A673 (cell line): ENCODE data around the gene RIMS1. TPM values are rescaled to one million over a fixed set of nuclear protein-coding genes. Genes with fewer than 3 reads are reported as not detected.

Experiments
- BruUV-seq: library from RNA; stranded (reverse); fragments of 400-500 nt; replicated peaks from 2 replicates; lab custom pipeline; 2021; lab: Mats Ljungman, UMichigan
- CTCF ChIA-PET: fragments of 300-600 bp; sonication (Branson Sonifier 250); formaldehyde crosslinking; loops from one replicate; lab custom pipeline; 2022; ENCODE audit warnings: antibody characterized with exemption; lab: Charles Lee
- POLR2A ChIA-PET: fragments of 300-600 bp; sonication (Branson Sonifier 250); formaldehyde crosslinking; loops from one replicate; lab custom pipeline; 2022; ENCODE audit warnings: antibody characterized with exemption; ENCODE audit not compliant: low non-redundant PET; lab: Charles Lee
- DNase-seq: peaks from one replicate; pipeline ENCODE4 v3.0.0-alpha.2; 2015; ENCODE audit warnings: low spot score
- H3K27ac ChIP-seq: fragments of 200-600 bp; sonication (generic); 2 replicates; pipeline ENCODE4 v1.5.1; 2016; ENCODE audit warnings: mixed run types, low read depth, mild to moderate bottlenecking, mixed read lengths, antibody characterized with exemption, low read length; ENCODE audit not compliant: poor library complexity, severe bottlenecking
- H3K27me3 ChIP-seq: fragments of 200-600 bp; sonication (generic); replicated peaks from 2 replicates; pipeline ENCODE4 v1.6.1; 2017; ENCODE audit warnings: mixed run types, low read depth, mild to moderate bottlenecking, mixed read lengths, antibody characterized with exemption, low read length; ENCODE audit not compliant: insufficient read depth, poor library complexity
- H3K36me3 ChIP-seq: fragments of 200-600 bp; sonication (generic); 2 replicates; pipeline ENCODE4 v1.6.1; 2016; ENCODE audit warnings: mixed run types, mild to moderate bottlenecking, mixed read lengths, antibody characterized with exemption, low read length; ENCODE audit not compliant: insufficient read depth, poor library complexity, severe bottlenecking
- H3K4me1 ChIP-seq: fragments of 200-600 bp; sonication (generic); 2 replicates; pipeline ENCODE4 v1.6.1; 2017; ENCODE audit warnings: mixed run types, mild to moderate bottlenecking, mixed read lengths, antibody characterized with exemption, low read length; ENCODE audit not compliant: insufficient read depth, poor library complexity, severe bottlenecking
- H3K4me3 ChIP-seq: fragments of 200-600 bp; sonication (generic); 2 replicates; pipeline ENCODE4 v1.5.1; 2016; ENCODE audit warnings: low read depth, mixed run types, mild to moderate bottlenecking, mixed read lengths, low read length; ENCODE audit not compliant: poor library complexity, severe bottlenecking
- H3K9me3 ChIP-seq: fragments of 200-600 bp; sonication (generic); 2 replicates; pipeline ENCODE4 v1.6.1; 2016; ENCODE audit warnings: mixed run types, low read depth, mild to moderate bottlenecking, mixed read lengths, antibody characterized with exemption, low read length; ENCODE audit not compliant: poor library complexity, severe bottlenecking
- CTCF ChIP-seq: fragments of 300-800, 200-600 bp; sonication (generic); conservative IDR thresholded peaks from 2 replicates; pipeline ENCODE4 v1.5.1; 2017; ENCODE audit warnings: low read depth, mild to moderate bottlenecking, antibody characterized with exemption, low read length, moderate library complexity, mixed read lengths
- EZH2 ChIP-seq: fragments of 200-600 bp; sonication (generic); IDR thresholded peaks from 2 replicates; pipeline ENCODE4 v1.6.1; 2017; ENCODE audit warnings: borderline replicate concordance, low read depth, mild to moderate bottlenecking, mixed read lengths, antibody characterized with exemption, low read length; ENCODE audit not compliant: poor library complexity, severe bottlenecking
- intact Hi-C: fragments of 100-400 bp; cut with micrococcal nuclease; formaldehyde crosslinking; loops from one replicate; pipeline ENCODE4 v1.10.0; 2022; ENCODE audit not compliant: unreplicated experiment
- total RNA-seq: library from RNA; stranded (reverse); gene quantifications from 2 replicates; pipeline ENCODE4 v1.2.3, GENCODE V29; 2021

The RIMS1 gene
- total RNA-seq, 1 experiment from 2014 or later: 1.3 TPM

- no peak for DNase-seq
- H3K4me1 ChIP-seq: no peaks in the 10 kb centered on the region
- no TSS peak for BruUV-seq
- H3K4me3 ChIP-seq: no peak overlapping the region
- intact Hi-C loops: no loop called here
- H3K9me3 ChIP-seq: no peaks in the 10 kb centered on the region
- H3K27ac ChIP-seq: no peak overlapping the region
- TF ChIP-seq EZH2: no peak
- TF ChIP-seq CTCF: no peak
- H3K27me3 ChIP-seq: no peaks in the 10 kb centered on the region
- no peaks in the 10 kb centered on the region for H3K36me3 ChIP-seq
- ChIA-PET POLR2A (no interaction called here), CTCF (no interaction called here)
Measured at GRCh38 chr6:71967436-71967835, 81.1 kb downstream of the RIMS1 start.

- ChIA-PET CTCF (no interaction called here), POLR2A (no interaction called here)
- no peaks in the 10 kb centered on the region for H3K9me3 ChIP-seq
- peak; percentile 31 for DNase-seq
- no peaks in the 10 kb centered on the region for H3K36me3 ChIP-seq
- H3K27me3 ChIP-seq: no peaks in the 10 kb centered on the region
- no peaks in the 10 kb centered on the region for H3K4me1 ChIP-seq
- intact Hi-C loops: no loop called here
- H3K4me3 ChIP-seq: no peak overlapping the region
- TF ChIP-seq EZH2 (no peak), CTCF (no peak)
- H3K27ac ChIP-seq: no peak overlapping the region
- no TSS peak for BruUV-seq
Measured at GRCh38 chr6:71977884-71978283, 91.5 kb downstream of the RIMS1 start.

- Histone ChIP-seq H3K4me1 (no peaks in the 10 kb centered on the region), H3K9me3 (no peaks in the 10 kb centered on the region), H3K27me3 (no peaks in the 10 kb centered on the region), H3K4me3 (no peak overlapping the region), H3K36me3 (no peaks in the 10 kb centered on the region), H3K27ac (no peak overlapping the region)
- POLR2A ChIA-PET: no interaction called here
- CTCF ChIA-PET: no interaction called here
- TF ChIP-seq CTCF (no peak), EZH2 (no peak)
- BruUV-seq: no TSS peak
- DNase-seq: no peak
- intact Hi-C loops: no loop called here
Measured at GRCh38 chr6:71979911-71980310, 93.6 kb downstream of the RIMS1 start.
